ENCODE measurements around the gene CABLES2.

CABLES2 gene

DNA sequence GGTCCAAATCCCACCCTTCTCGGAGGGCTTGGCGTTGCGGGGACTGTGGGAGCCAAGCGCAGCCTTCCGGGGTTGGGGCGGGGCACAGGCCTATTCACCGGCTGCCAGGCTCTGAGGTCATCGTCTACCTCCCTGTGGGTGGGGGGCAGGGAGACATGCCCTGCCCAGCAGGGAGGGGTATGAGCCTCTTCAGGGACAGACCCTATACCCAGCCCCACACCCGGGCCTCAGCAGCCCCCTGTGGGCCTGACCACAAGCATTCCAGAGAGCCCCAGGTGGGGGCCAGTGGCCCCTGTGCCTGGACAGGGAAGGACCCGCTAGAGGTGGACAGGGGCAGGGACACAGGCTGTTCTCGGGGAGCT lies 51.6 kb downstream of the CABLES2 start:
- Histone ChIP-seq H3K4me2 (ENCODE audit: low read length) (no peak overlapping the region), H3K4me1 (ENCODE audit: control insufficient read depth, low read length) (peaks cover 17% of the 10 kb centered on the region), H4K20me1 (ENCODE audit: control insufficient read depth, insufficient read depth, low read depth, low read length) (no peaks in the 10 kb centered on the region), H3K9me2 (replicated peaks; ENCODE audit: control insufficient read depth, low read length) (no peaks in the 10 kb centered on the region), H3K9me3 (ENCODE audit: control insufficient read depth, insufficient read depth, low read length) (no peaks in the 10 kb centered on the region), H3K27ac (ENCODE audit: low read depth, low read length) (no peak overlapping the region), H3K4me3 (ENCODE audit: low read length) (no peak overlapping the region), H3K36me3 (ENCODE audit: control insufficient read depth, low read length) (no peaks in the 10 kb centered on the region; the same call in 1 of the 2 replicates), H3K79me2 (ENCODE audit: control insufficient read depth, low read length) (no peaks in the 10 kb centered on the region), H3F3A (ENCODE audit: control insufficient read depth, insufficient read depth) (no peaks in the 10 kb centered on the region), H3K27me3 (ENCODE audit: control insufficient read depth, low read length) (no peaks in the 10 kb centered on the region)
- TF ChIP-seq EZH2phosphoT487 (IDR thresholded peaks at IDR 0.05; ENCODE audit: borderline replicate concordance, low read length) (no peak), CTCF (IDR thresholded peaks at IDR 0.05; ENCODE audit: low read depth, low read length, poor library complexity, severe bottlenecking) (no peak)

- Histone ChIP-seq H3K36me3 (ENCODE audit: control insufficient read depth, low read length) (no peaks in the 10 kb centered on the region; the same call in 1 of the 2 replicates), H3K9me3 (ENCODE audit: control insufficient read depth, insufficient read depth, low read length) (no peaks in the 10 kb centered on the region), H3K27me3 (ENCODE audit: control insufficient read depth, low read length) (no peaks in the 10 kb centered on the region), H3F3A (ENCODE audit: control insufficient read depth, insufficient read depth) (no peaks in the 10 kb centered on the region), H3K79me2 (ENCODE audit: control insufficient read depth, low read length) (no peaks in the 10 kb centered on the region), H3K4me2 (ENCODE audit: low read length) (no peak overlapping the region), H4K20me1 (ENCODE audit: control insufficient read depth, insufficient read depth, low read depth, low read length) (no peaks in the 10 kb centered on the region), H3K27ac (ENCODE audit: low read depth, low read length) (no peak overlapping the region), H3K4me3 (ENCODE audit: low read length) (no peak overlapping the region), H3K9me2 (replicated peaks; ENCODE audit: control insufficient read depth, low read length) (no peaks in the 10 kb centered on the region), H3K4me1 (ENCODE audit: control insufficient read depth, low read length) (peaks cover 17% of the 10 kb centered on the region)
- TF ChIP-seq EZH2phosphoT487 (IDR thresholded peaks at IDR 0.05; ENCODE audit: borderline replicate concordance, low read length) (no peak), CTCF (IDR thresholded peaks at IDR 0.05; ENCODE audit: low read depth, low read length, poor library complexity, severe bottlenecking) (no peak)
Measured at GRCh38 chr20:62354811-62355341, 52.2 kb downstream of the CABLES2 start.

DNA sequence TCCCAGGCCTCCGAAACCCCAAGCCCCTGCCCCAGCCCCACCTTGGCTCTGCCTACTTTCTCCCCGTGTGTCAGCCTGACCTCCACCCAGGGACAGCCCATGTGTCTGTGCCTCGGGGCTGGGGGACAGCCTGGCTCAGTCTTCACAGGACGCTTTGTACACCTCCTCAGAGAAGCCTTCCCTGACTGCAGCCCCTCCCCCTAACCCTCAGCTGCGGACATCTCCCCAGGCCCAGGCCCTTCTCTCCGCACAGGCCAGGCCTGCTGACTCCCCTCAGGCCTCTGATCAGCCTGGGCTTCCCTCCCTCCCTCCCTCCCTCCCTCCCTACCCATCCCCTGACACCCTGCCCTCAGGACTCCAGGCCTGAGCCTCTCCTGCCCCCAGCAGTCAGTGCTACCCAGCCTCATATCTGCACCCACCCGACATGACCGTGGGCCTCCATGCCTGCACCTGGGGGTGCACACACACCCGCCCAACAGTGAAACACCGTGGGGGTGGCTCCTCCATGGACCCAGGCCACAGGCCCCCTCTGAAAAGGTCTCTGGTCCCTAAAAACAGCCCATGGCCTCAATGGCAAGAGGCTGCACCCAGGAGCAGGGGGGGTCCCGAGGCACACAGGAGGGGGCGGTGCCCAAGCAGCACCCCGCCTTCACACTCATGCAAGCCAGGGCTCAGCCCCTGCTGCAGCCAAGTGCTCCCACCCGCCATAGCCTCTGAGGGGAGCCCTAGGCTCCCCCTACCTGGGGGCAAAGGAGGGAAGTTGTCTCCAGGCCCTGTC lies 52.9 kb downstream of the CABLES2 start:
- H3K4me3 ChIP-seq (ENCODE audit: low read length), result no peak overlapping the region
- TF ChIP-seq EZH2phosphoT487 (IDR thresholded peaks at IDR 0.05; ENCODE audit: borderline replicate concordance, low read length) (no peak), CTCF (IDR thresholded peaks at IDR 0.05; ENCODE audit: low read depth, low read length, poor library complexity, severe bottlenecking) (no peak)
- H3K9me2 ChIP-seq (replicated peaks; ENCODE audit: control insufficient read depth, low read length), result no peaks in the 10 kb centered on the region
- H3K9me3 ChIP-seq (ENCODE audit: control insufficient read depth, insufficient read depth, low read length), result no peaks in the 10 kb centered on the region
- no peaks in the 10 kb centered on the region; the same call in 1 of the 2 replicates for H3K36me3 ChIP-seq (ENCODE audit: control insufficient read depth, low read length)
- H3K27ac ChIP-seq (ENCODE audit: low read depth, low read length), result no peak overlapping the region
- H4K20me1 ChIP-seq (ENCODE audit: control insufficient read depth, insufficient read depth, low read depth, low read length), result no peaks in the 10 kb centered on the region
- no peaks in the 10 kb centered on the region for H3K79me2 ChIP-seq (ENCODE audit: control insufficient read depth, low read length)
- no peak overlapping the region for H3K4me2 ChIP-seq (ENCODE audit: low read length)
- no peaks in the 10 kb centered on the region for H3K27me3 ChIP-seq (ENCODE audit: control insufficient read depth, low read length)
- H3F3A ChIP-seq (ENCODE audit: control insufficient read depth, insufficient read depth), result no peaks in the 10 kb centered on the region
- peaks cover 15% of the 10 kb centered on the region for H3K4me1 ChIP-seq (ENCODE audit: control insufficient read depth, low read length)
